ENCODE results near the gene ACTL7B. TPM values are rescaled to one million over a fixed set of nuclear protein-coding genes. Genes with fewer than 3 reads are reported as not detected.
A peak's percentile ranks its signal among the peaks of the same experiment; 100 is the strongest.
"Not testable (repeated sequence)": the region's sequence is repeated elsewhere in the genome, so short reads cannot be mapped to it uniquely, and the experiment has no call there.

The ACTL7B gene
- polyA plus RNA-seq, 2 donors = 0.02 TPM; not detected in 1

DNA sequence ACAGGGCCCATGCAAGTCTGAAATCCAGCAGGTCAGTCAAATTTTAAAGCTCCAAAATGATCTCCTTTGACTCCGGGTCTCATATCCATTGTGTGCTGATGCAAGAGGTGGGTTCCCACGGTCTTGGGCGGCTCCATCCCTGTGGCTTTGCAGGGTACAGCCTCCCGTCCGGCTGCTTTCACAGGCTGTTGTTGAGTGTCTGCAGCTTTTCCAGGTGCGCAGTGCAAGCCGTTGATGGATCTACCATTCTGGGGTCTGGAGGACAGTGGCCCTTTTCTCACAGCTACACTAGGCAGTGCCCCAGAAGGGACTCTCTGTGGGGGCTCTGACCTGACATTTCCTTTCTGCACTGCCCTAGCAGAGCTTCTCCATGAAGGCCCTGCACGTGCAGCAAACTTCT is 7.5 kb downstream of the ACTL7B start:
- not testable (repeated sequence) for H3K4me3 ChIP-seq (ENCODE audit: low read depth in 1 of 2, low read length in 2 of 2); H3K9me3 ChIP-seq (ENCODE audit: control insufficient read depth in 2 of 2, insufficient read depth in 1 of 2, low read depth in 1 of 2, low read length in 1 of 2); H3K27ac ChIP-seq (ENCODE audit: low read depth in 2 of 2, low read length in 1 of 2); H3K27me3 ChIP-seq (ENCODE audit: control insufficient read depth in 1 of 2, insufficient read depth in 2 of 2, low read length in 2 of 2); H3K4me1 ChIP-seq (ENCODE audit: control insufficient read depth in 2 of 2, insufficient read depth in 2 of 2, low read length in 1 of 2); H3K36me3 ChIP-seq (ENCODE audit: control insufficient read depth in 2 of 2, insufficient read depth in 2 of 2, low read length in 1 of 2)
- 81 to 90% methylated on average over 8 of the region's 8 CpGs for WGBS, 2 donors

DNA sequence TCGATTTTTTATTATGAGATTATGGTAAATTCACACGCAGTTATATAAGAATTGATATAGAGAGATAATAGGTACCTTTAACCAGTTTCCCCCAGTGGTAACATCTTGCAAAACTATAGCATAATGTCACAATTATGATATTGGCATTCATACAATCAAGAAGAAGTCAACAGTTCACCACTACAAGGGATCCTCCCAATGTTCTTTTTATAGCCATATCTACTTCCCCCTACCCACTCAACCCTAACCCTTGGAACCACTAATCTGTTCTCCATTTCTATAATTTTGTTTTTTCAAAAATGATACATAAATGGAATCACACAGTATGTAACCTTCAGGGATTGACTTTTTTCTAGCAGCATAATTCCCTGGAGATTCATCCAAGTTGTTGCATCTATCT is 9.8 kb downstream of the ACTL7B start:
- Histone ChIP-seq H3K9me3 (ENCODE audit: control insufficient read depth in 2 of 2, insufficient read depth in 1 of 2, low read depth in 1 of 2, low read length in 1 of 2) (no peaks in the 10 kb centered on the region), H3K4me1 (ENCODE audit: control insufficient read depth in 2 of 2, insufficient read depth in 2 of 2, low read length in 1 of 2) (no peaks in the 10 kb centered on the region), H3K4me3 (ENCODE audit: low read depth in 1 of 2, low read length in 2 of 2) (no peak overlapping the region), H3K27me3 (ENCODE audit: control insufficient read depth in 1 of 2, insufficient read depth in 2 of 2, low read length in 2 of 2) (no peaks in the 10 kb centered on the region), H3K36me3 (ENCODE audit: control insufficient read depth in 2 of 2, insufficient read depth in 2 of 2, low read length in 1 of 2) (no peaks in the 10 kb centered on the region), H3K27ac (ENCODE audit: low read depth in 2 of 2, low read length in 1 of 2) (no peak overlapping the region)
- 65 to 74% methylated on average over 2 of the region's 2 CpGs for WGBS, 2 donors

DNA sequence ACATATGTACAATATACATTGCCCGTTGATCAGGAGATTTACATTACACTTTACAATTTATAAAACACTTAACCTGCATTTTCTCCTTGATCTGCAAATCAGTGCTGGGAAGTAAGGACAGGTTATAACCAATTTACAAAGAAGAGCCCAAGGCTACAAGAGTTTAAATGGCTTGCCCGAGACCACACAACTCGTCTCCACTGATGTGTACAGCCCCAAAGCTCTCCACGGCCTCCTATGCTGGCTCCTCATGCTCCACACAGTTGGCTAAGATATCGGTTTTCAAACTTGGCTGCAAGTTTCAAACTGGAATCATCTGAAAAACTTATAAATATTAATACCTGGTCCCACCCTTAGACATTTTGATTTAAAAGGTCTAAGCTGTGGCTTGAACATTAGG is 10.3 kb downstream of the ACTL7B start:
- 51 to 68% methylated on average over 5 of the region's 5 CpGs for WGBS, 2 donors
- Histone ChIP-seq H3K27me3 (ENCODE audit: control insufficient read depth in 1 of 2, insufficient read depth in 2 of 2, low read length in 2 of 2) (no peaks in the 10 kb centered on the region), H3K27ac (ENCODE audit: low read depth in 2 of 2, low read length in 1 of 2) (no peak overlapping the region)

DNA sequence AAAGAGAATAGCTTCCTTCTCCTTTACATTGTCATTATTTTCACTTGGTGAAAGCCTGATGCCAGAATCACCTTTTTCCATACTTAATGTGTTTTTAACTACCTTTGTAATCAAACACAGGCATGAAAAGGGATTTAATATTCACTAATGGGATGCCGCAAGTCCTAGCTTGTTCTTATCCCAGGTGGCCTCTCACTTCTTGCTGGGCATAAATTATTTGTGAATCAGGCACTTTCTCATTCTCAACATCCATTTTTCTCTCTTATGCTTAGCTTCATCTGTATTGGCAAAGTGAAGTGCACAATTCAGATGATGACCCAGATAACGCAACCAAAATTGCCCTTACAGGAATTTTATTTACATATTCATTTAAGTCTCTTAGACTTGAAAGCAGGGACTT is 10.9 kb downstream of the ACTL7B start:
- no peaks in the 10 kb centered on the region for H3K36me3 ChIP-seq (ENCODE audit: control insufficient read depth in 2 of 2, insufficient read depth in 2 of 2, low read length in 1 of 2)
- H3K9me3 ChIP-seq (ENCODE audit: control insufficient read depth in 2 of 2, insufficient read depth in 1 of 2, low read depth in 1 of 2, low read length in 1 of 2) = no peaks in the 10 kb centered on the region
- no peak overlapping the region for H3K27ac ChIP-seq (ENCODE audit: low read depth in 2 of 2, low read length in 1 of 2)
- no peaks in the 10 kb centered on the region for H3K27me3 ChIP-seq (ENCODE audit: control insufficient read depth in 1 of 2, insufficient read depth in 2 of 2, low read length in 2 of 2)
- H3K4me1 ChIP-seq (ENCODE audit: control insufficient read depth in 2 of 2, insufficient read depth in 2 of 2, low read length in 1 of 2) = no peaks in the 10 kb centered on the region
- WGBS, 2 donors = 45 to 50% methylated on average over 2 of the region's 2 CpGs
- H3K4me3 ChIP-seq (ENCODE audit: low read depth in 1 of 2, low read length in 2 of 2) = no peak overlapping the region

More for the DNA sequence above, 10.3 kb downstream of the ACTL7B start:
- Histone ChIP-seq H3K4me3 (ENCODE audit: low read depth in 1 of 2, low read length in 2 of 2) (no peak overlapping the region), H3K4me1 (ENCODE audit: control insufficient read depth in 2 of 2, insufficient read depth in 2 of 2, low read length in 1 of 2) (no peaks in the 10 kb centered on the region), H3K9me3 (ENCODE audit: control insufficient read depth in 2 of 2, insufficient read depth in 1 of 2, low read depth in 1 of 2, low read length in 1 of 2) (no peaks in the 10 kb centered on the region), H3K36me3 (ENCODE audit: control insufficient read depth in 2 of 2, insufficient read depth in 2 of 2, low read length in 1 of 2) (no peaks in the 10 kb centered on the region)

DNA sequence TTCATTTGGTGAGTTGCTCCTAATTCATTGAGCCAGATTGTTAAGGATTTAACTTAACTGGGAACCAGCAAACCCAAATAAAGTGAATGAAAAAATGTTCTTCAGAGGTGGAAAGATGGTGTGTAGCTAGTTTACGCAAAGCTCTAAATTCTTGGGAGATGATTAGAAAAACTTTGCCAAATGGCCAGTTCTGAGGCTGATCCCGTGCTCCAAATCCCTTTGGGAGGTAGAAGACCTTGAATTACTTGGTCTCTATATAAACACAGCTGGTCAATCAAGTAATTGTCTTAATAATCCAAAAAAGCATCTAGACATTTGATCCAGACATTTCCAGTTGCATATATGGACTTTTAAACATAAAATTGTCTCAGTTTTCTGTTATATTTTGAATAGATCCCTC is 11.4 kb downstream of the ACTL7B start:
- Histone ChIP-seq H3K27ac (ENCODE audit: low read depth in 2 of 2, low read length in 1 of 2) (no peak overlapping the region), H3K9me3 (ENCODE audit: control insufficient read depth in 2 of 2, insufficient read depth in 1 of 2, low read depth in 1 of 2, low read length in 1 of 2) (no peaks in the 10 kb centered on the region), H3K27me3 (ENCODE audit: control insufficient read depth in 1 of 2, insufficient read depth in 2 of 2, low read length in 2 of 2) (no peaks in the 10 kb centered on the region), H3K36me3 (ENCODE audit: control insufficient read depth in 2 of 2, insufficient read depth in 2 of 2, low read length in 1 of 2) (no peaks in the 10 kb centered on the region), H3K4me3 (ENCODE audit: low read depth in 1 of 2, low read length in 2 of 2) (no peak overlapping the region), H3K4me1 (ENCODE audit: control insufficient read depth in 2 of 2, insufficient read depth in 2 of 2, low read length in 1 of 2) (no peaks in the 10 kb centered on the region)
- WGBS, 2 donors = 44 to 53% methylated on average over 2 of the region's 2 CpGs

DNA sequence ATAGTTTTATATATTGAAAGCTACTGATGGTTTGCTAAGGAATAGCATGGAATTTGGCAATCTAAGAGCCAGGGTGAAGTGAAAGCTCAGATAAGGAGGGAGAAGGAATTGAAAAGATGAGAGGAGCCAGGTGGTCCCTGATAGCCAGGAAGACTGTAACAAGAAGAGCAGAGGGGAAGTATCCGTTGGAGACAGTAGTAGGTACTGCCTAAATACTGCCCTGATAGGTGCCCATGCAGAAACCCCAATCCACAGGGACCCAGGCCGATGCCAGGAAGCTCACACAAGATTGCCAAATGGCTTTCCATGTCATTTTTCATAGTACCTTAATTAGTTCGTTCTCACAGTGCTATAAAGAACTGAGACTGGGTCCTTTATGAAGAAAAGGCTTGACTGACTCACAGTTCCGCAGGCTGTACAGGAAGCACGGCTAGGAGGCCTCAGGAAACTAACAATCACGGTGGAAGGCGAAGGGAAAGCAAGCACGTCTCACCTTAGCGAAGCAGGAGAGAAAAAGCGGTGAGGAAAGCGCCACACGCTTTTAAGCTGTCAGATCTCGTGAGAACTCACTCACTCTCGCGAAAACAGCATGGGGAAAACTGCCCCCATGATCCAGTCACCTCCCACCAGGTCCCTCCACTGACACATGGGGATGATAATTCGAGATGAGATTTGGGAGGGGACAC is 13.0 kb downstream of the ACTL7B start:
- WGBS, 2 donors = 67 to 70% methylated on average over 16 of the region's 16 CpGs
- no peaks in the 10 kb centered on the region for H3K9me3 ChIP-seq (ENCODE audit: control insufficient read depth in 2 of 2, insufficient read depth in 1 of 2, low read depth in 1 of 2, low read length in 1 of 2)
- H3K36me3 ChIP-seq (ENCODE audit: control insufficient read depth in 2 of 2, insufficient read depth in 2 of 2, low read length in 1 of 2) = no peaks in the 10 kb centered on the region

DNA sequence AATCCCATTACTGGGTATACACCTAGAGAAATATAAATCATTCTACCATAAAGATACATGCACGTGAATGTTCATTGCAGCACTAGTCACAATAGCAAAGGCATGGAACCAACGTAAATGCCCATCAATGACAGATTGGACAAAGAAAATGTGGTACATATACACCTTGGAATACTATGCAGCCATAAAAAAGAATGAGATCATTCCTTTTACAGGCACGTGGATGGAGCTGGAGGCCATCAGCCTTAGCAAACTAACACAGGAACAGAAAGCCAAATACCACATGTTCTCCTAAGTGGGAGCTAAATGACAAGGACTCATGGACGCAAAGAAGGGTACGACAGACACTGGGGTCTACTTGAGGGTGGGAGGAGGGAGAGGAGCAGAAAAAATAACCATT is 16.2 kb downstream of the ACTL7B start:
- H3K36me3 ChIP-seq (ENCODE audit: control insufficient read depth in 2 of 2, insufficient read depth in 2 of 2, low read length in 1 of 2); H3K9me3 ChIP-seq (ENCODE audit: control insufficient read depth in 2 of 2, insufficient read depth in 1 of 2, low read depth in 1 of 2, low read length in 1 of 2); H3K27me3 ChIP-seq (ENCODE audit: control insufficient read depth in 1 of 2, insufficient read depth in 2 of 2, low read length in 2 of 2); H3K4me3 ChIP-seq (ENCODE audit: low read depth in 1 of 2, low read length in 2 of 2); H3K4me1 ChIP-seq (ENCODE audit: control insufficient read depth in 2 of 2, insufficient read depth in 2 of 2, low read length in 1 of 2); H3K27ac ChIP-seq (ENCODE audit: low read depth in 2 of 2, low read length in 1 of 2): not testable (repeated sequence)
- WGBS, 2 donors = 91% methylated on average over 5 of the region's 5 CpGs

More for the DNA sequence above, 13.0 kb downstream of the ACTL7B start:
- Histone ChIP-seq H3K27ac (ENCODE audit: low read depth in 2 of 2, low read length in 1 of 2) (no peak overlapping the region), H3K4me1 (ENCODE audit: control insufficient read depth in 2 of 2, insufficient read depth in 2 of 2, low read length in 1 of 2) (no peaks in the 10 kb centered on the region), H3K4me3 (ENCODE audit: low read depth in 1 of 2, low read length in 2 of 2) (no peak overlapping the region), H3K27me3 (ENCODE audit: control insufficient read depth in 1 of 2, insufficient read depth in 2 of 2, low read length in 2 of 2) (no peaks in the 10 kb centered on the region)

DNA sequence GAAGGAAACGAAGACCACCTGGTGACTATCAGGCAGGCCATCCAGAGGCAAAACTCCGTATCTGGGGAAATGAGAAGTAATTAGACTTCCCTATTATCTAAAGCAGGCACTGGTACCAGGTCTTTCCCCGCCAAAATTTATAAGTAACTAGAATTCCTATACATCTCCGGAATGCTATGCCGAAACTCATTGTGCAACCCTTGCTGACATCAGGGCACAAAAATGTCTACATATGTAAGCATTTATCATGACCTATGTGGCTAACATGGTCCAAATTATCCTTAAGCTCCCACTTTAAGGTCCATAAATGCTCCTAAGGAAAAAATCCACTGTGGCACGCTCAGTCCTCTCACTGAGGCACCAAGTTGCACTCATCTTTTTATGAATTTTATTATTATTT is 17.8 kb downstream of the ACTL7B start:
- 89 to 93% methylated on average over 6 of the region's 6 CpGs for WGBS, 2 donors
- no peak overlapping the region for H3K4me3 ChIP-seq (ENCODE audit: low read depth in 1 of 2, low read length in 2 of 2)
- H3K9me3 ChIP-seq (ENCODE audit: control insufficient read depth in 2 of 2, insufficient read depth in 1 of 2, low read depth in 1 of 2, low read length in 1 of 2) = no peaks in the 10 kb centered on the region
- no peak overlapping the region for H3K27ac ChIP-seq (ENCODE audit: low read depth in 2 of 2, low read length in 1 of 2)
- peaks cover 0 to 9% of the 10 kb centered on the region in 2 donors for H3K4me1 ChIP-seq (ENCODE audit: control insufficient read depth in 2 of 2, insufficient read depth in 2 of 2, low read length in 1 of 2)
- no peaks in the 10 kb centered on the region for H3K36me3 ChIP-seq (ENCODE audit: control insufficient read depth in 2 of 2, insufficient read depth in 2 of 2, low read length in 1 of 2)
- H3K27me3 ChIP-seq (ENCODE audit: control insufficient read depth in 1 of 2, insufficient read depth in 2 of 2, low read length in 2 of 2) = no peaks in the 10 kb centered on the region

DNA sequence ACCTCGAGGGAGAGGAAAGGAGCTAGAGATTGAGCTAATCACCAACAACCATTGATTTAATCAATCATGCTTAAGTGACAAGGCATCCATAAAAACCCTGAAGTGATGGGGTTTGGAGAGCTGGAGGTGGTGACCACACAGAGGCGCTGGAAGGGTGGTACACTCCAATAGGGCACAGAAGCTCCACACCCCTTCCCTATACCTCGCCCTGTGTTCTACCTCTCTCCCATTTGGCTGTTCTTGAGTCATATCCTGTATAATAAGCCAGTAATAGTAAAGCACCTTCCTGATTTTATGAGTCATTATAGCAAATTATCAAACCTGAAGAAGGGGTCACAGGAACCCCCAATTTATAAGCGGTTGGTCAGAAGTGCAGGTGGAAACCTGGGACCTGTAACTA is 18.3 kb downstream of the ACTL7B start:
- H3K9me3 ChIP-seq (ENCODE audit: control insufficient read depth in 2 of 2, insufficient read depth in 1 of 2, low read depth in 1 of 2, low read length in 1 of 2) = no peaks in the 10 kb centered on the region
- no peaks in the 10 kb centered on the region for H3K36me3 ChIP-seq (ENCODE audit: control insufficient read depth in 2 of 2, insufficient read depth in 2 of 2, low read length in 1 of 2)
- WGBS, 2 donors = 57% methylated on average over 4 of the region's 4 CpGs
- peaks cover 0 to 9% of the 10 kb centered on the region in 2 donors for H3K4me1 ChIP-seq (ENCODE audit: control insufficient read depth in 2 of 2, insufficient read depth in 2 of 2, low read length in 1 of 2)
- H3K27me3 ChIP-seq (ENCODE audit: control insufficient read depth in 1 of 2, insufficient read depth in 2 of 2, low read length in 2 of 2) = no peaks in the 10 kb centered on the region
- no peak overlapping the region for H3K4me3 ChIP-seq (ENCODE audit: low read depth in 1 of 2, low read length in 2 of 2)
- peak overlapping the region; percentile 64 to 71 for H3K27ac ChIP-seq (ENCODE audit: low read depth in 2 of 2, low read length in 1 of 2)

DNA sequence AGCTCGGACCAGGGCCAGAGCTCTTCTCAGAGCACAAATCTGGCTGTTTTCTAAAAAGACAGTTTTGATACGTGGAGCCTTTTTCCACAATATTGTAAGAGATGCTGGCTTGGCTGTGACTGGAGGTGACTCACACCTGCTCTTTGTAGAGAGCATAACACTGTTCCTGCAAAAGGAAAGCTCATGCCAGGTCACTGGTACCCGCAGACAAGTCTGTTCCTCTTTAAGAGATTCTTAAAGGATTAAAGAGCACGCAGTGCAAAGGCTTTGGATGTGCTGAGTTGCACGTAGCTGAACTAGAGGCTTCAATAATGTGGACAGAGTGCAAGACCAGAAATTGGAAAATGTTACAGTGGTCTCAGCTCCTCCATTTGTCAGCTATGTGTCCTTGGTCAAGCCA is 19.0 kb downstream of the ACTL7B start:
- H3K4me1 ChIP-seq (ENCODE audit: control insufficient read depth in 2 of 2, insufficient read depth in 2 of 2, low read length in 1 of 2) = peaks cover 0 to 9% of the 10 kb centered on the region in 2 donors
- no peaks in the 10 kb centered on the region for H3K36me3 ChIP-seq (ENCODE audit: control insufficient read depth in 2 of 2, insufficient read depth in 2 of 2, low read length in 1 of 2)
- no peak overlapping the region for H3K4me3 ChIP-seq (ENCODE audit: low read depth in 1 of 2, low read length in 2 of 2)
- 39 to 49% methylated on average over 5 of the region's 5 CpGs for WGBS, 2 donors
- H3K9me3 ChIP-seq (ENCODE audit: control insufficient read depth in 2 of 2, insufficient read depth in 1 of 2, low read depth in 1 of 2, low read length in 1 of 2) = no peaks in the 10 kb centered on the region
- H3K27me3 ChIP-seq (ENCODE audit: control insufficient read depth in 1 of 2, insufficient read depth in 2 of 2, low read length in 2 of 2) = no peaks in the 10 kb centered on the region
- H3K27ac ChIP-seq (ENCODE audit: low read depth in 2 of 2, low read length in 1 of 2) = peak overlapping the region; percentile 65 to 71

All from esophagus (tissue), 2 donors.